HG03432 (cell line): Measurements from ENCODE around the gene CRISPLD2.

Source experiments
- ATAC-seq: cut with Tn5 transposase; IDR thresholded peaks from one replicate; pipeline ENCODE4 v1.9.1; 2021; ENCODE audit warnings: mild to moderate bottlenecking, moderate library complexity; ENCODE audit not compliant: unreplicated experiment

Gene CRISPLD2

DNA sequence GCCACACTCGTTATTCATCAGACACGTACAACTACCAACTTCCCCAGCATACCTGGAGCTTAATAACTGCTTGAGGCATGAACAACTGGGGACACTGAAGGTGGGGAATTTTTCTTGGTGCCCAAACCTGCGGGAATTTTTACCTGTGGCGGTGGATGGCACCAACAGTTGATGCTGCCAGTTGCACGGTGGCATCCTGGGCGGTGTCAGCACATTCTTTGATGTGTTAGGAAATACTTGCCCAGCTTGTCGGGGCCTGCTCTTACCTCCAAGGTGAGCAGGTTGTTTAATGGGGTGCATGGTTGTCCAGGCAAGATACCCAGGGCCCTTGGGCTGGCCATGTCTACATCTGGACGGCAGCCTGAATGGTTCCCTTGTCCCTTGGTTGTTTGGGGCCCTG is 79.6 kb downstream of the CRISPLD2 start:
- no peak for ATAC-seq

GRCh38 chr16:84905965-84906460 is 86.2 kb downstream of the CRISPLD2 start:
- ATAC-seq, result no peak

GRCh38 chr16:84907051-84907450 is 87.3 kb downstream of the CRISPLD2 start:
- ATAC-seq, result no peak

- no peak for ATAC-seq
Observed at GRCh38 chr16:84907575-84907974, 87.8 kb downstream of the CRISPLD2 start.

DNA sequence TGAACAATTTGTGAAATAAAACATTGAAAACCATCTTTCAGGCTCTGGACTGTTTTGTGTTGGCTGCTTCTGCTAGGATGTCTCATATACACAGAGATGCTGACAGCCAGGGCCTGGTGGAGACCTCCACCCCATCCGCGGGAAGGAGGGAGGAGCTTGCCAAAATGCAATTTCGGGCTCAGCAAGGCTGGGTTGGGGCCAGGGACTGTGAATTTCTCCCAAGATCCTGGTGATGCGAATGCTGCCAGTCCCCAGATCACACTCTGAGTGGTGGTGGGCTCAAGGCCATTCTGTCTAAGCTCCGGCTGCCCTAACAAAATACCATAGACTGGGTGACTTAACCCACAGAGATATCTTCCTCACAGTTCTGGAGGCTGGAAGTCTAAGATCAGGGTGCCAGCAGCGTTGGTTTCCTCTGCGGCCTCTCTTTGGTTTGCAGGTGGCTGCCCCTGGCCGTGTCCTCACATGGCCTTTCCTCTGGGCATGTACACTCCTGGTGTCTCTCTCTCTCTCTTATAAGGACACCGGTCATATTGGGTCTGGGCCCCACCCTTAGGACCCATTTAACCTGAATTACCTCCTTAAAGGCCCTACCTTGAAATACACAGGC is 89.8 kb downstream of the CRISPLD2 start:
- no peak for ATAC-seq

GRCh38 chr16:84911486-84912216 is 91.9 kb downstream of the CRISPLD2 start:
- no peak for ATAC-seq

- ATAC-seq, result no peak
Observed at GRCh38 chr16:84913315-84913714, 93.5 kb downstream of the CRISPLD2 start.

- ATAC-seq, result no peak
Observed at GRCh38 chr16:84914273-84914672, 94.5 kb downstream of the CRISPLD2 start.

DNA sequence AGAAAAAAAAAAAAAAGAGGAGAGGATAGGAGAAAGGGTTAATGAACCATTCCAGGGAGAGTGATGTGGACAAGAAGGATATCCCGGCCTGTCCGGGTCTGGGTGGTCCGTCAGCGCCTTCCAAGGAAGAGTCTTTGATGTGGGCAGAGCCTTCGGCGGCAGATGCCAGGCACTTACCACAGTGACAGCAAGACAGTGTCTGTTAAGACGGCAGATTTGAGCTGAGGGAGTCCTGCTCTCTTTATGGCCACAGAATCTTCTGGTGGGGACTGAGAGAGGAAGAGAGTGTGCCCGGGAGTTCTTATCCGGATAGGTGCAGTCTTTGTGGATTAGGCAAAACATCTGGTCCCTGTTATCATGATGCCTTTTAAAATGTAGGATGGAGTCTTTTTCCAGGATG is 96.4 kb downstream of the CRISPLD2 start:
- no peak for ATAC-seq

- ATAC-seq, result no peak
Observed at GRCh38 chr16:84916850-84917249, 97.1 kb downstream of the CRISPLD2 start.

- no peak for ATAC-seq
Observed at GRCh38 chr16:84917492-84917891, 97.7 kb downstream of the CRISPLD2 start.

DNA sequence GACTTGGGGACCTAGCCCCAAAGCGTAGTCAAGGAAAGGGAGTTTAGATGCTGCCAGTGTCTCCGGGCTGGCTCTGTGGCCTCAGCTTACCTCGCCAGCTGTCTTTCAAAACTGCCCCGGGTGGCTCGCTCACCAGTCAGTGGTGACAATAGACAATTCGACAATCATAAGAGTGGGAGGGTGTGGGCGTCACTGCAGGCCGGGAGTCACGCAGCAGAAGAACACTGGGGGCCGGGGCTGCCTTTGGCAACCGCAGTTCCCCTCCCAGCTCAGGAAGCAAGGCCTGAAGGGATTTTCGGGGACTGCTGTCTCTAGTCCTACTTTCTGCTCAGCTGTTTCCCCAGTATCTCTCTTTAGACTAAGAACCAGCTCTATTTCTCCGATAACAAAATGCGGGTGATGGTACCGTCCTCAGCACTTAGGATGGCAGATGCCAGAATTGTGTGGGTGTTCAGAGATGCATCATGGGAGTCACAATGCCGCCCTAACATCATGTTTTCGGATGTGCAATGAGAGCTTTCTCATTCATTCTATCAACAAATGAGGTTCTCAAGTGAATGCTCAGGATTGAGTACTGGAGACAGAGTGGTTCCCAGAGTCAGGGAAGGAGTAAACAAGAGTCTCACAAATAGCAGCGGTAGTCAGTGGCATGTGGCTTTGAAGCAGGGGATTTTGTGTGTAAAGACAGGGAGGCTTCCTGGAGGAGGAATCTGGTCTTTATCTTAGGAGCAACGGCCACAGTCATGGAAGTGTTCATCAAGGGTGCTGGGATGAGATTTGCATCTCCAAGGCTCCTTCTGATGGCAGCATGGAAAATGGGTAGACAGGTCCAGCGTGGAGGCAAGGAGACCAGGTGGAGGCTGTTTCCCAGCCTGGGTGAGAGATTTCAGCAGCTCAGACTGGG is 98.5 kb downstream of the CRISPLD2 start:
- ATAC-seq, result no peak

DNA sequence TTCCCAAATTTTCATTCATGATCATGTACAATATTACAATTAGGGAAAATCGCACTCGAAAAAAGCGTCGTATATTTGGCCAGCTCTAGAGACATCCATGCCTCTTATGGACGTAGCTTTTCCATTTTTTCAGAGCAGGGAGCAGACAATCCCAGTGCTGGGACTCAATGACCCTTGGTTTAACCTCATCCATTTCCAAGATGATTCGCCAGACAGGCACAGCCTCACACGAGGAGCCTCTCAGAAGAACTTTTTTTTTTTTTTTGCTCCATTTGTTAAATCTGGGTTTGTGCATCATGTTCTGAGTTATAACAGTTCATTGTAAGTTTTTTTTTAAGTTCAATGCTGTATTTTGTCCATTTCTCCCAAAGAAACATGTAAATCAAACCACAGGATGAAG is 99.5 kb downstream of the CRISPLD2 start:
- no peak for ATAC-seq

- ATAC-seq, result no peak
Observed at GRCh38 chr16:84919708-84920107, 99.9 kb downstream of the CRISPLD2 start.

DNA sequence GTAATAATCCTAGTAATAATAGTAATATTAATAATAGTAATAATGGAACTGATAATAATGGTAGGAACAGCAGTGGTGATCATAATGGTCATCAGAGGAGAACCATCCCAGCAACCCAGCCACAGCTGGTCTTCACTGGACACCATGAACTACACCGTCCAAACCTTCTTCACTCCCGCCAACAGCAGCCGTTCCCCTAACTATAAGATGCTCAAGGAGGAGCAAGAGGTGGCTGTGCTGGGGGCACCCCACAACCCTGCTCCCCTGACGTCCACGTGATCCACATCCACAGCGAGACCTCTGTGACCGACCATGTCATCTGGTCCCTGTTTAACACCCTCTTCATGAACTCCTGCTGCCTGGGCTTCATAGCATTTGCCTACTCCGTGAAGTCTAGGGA is 100.5 kb downstream of the CRISPLD2 start:
- no peak for ATAC-seq

GRCh38 chr16:84922351-84923120 is 102.8 kb downstream of the CRISPLD2 start:
- no peak for ATAC-seq

DNA sequence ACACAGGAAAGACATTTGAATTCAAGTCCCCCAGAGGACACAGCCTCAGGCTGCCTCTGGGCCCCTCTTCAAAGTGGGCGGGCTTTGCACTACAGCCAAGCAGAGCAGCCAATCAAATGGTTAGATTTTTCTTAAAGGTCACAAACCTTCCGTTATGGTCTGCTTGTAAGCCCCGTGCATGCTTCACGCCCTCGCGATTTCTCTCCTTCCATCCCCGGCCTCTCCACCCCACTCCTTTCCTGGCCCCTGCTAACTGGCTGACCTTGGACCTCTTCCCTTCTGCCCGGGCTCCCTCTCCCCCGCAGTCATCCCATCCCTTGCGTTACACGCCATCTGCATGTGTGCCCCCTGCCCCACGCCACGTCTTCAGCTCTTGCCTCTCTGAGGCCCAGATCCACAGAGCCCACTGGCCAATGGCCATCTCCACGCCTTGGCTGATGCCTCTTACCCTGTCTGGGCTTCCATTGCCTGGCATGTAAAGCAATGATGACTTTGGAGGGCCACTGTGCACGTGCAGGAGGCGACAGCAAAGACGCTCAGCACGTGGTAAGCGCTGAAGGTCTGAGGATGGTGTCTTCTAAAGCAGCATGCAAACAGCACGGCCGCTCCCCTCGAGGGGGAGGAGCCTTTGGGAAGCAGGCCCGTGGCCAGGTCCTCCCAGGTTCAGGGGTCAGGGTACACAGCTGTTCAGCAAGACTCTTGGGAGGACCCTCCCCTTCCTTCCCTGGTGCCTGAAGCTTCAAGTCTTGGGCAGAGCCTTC is 104.7 kb downstream of the CRISPLD2 start:
- ATAC-seq, result no peak

- ATAC-seq, result no peak
Observed at GRCh38 chr16:84925092-84925772, 105.4 kb downstream of the CRISPLD2 start.

DNA sequence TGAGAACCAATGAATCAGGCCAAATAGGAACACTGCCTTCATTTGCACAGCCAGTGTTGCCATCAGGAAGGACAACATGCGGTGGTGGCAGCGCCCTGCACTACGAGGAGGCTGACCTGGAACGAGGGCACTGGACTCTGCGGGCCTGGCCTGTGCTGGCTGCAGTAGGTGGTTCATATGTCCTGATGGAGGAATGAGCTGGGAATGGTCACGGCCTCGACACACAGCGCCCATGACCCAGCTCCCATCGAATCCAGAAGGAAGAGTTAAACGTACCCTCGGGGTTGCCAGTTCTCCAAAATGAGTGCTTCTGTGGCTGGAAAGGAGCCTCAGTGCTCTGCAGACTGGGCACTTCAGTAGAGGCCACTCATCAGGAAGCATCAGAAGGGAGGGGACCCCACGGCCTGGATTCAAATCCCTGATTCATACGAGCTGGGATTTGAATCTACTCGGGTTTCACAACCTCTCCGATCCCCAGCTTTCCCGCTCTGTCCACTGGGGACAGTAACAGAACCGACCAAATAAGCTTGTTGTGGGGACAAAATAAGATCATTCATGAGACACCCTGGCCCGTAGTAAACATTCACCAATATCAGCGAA is 106.1 kb downstream of the CRISPLD2 start:
- ATAC-seq, result no peak
